Astrocyte (in vitro differentiated cells and primary cell): Measurements from ENCODE around the gene EBLN2.

Experiments used
- EZH2 ChIP-seq: IDR thresholded peaks from 2 replicates; pipeline ENCODE4 v1.6.1; 2012; ENCODE audit warnings: mild to moderate bottlenecking, low read length, inconsistent platforms; ENCODE audit not compliant: insufficient read depth
- TF ChIP-seq, protein P1 (sequence below): IDR thresholded peaks from 2 replicates; pipeline ENCODE4 v1.5.1; 2011; ENCODE audit warnings: low read depth, mild to moderate bottlenecking, inconsistent platforms, low read length, moderate library complexity; ENCODE audit not compliant: insufficient read depth

DNA sequence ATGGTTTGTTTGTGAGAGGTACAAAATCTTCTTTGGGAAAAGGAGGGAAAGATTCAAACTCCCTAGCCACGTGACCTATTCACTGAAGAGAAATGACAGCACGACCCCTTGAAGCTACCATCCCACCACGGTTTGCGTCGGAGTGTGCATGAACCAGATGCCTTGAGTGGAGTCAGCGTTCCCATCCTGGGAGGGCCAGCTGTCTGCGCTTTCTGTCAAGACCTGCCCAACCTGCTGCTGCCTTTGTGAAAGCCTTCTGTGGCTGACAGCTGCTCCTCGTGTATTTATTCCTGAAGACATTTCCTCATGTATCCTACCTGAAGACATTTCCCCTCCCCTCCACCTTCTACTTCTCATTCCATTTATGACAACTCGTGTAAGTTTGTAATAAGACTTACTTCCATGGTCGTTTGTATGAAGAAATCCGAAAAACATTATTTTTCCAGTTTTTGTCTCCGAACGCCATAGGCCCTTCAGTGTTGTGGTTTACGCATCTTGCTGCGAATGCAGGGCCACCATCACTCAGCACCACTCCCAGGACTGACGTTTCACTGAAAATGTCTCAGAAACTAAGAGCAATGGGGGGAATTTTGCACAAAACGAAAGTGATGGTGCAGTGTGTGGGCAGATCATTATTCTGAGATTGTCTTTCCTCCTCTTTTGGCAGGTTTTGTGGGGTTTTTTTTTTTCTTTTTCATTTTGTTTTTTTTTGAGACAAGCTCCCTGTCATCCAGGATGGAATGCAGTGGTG, 18.9 kb downstream of the EBLN2 start:
- TF ChIP-seq, protein P1, sequence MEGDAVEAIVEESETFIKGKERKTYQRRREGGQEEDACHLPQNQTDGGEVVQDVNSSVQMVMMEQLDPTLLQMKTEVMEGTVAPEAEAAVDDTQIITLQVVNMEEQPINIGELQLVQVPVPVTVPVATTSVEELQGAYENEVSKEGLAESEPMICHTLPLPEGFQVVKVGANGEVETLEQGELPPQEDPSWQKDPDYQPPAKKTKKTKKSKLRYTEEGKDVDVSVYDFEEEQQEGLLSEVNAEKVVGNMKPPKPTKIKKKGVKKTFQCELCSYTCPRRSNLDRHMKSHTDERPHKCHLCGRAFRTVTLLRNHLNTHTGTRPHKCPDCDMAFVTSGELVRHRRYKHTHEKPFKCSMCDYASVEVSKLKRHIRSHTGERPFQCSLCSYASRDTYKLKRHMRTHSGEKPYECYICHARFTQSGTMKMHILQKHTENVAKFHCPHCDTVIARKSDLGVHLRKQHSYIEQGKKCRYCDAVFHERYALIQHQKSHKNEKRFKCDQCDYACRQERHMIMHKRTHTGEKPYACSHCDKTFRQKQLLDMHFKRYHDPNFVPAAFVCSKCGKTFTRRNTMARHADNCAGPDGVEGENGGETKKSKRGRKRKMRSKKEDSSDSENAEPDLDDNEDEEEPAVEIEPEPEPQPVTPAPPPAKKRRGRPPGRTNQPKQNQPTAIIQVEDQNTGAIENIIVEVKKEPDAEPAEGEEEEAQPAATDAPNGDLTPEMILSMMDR: no peak
- no peak for TF ChIP-seq EZH2
